Sciatic nerve (tissue), 2 donors: ENCODE measurements around the gene COG4. TPM values are rescaled to one million over a fixed set of nuclear protein-coding genes. Genes with fewer than 3 reads are reported as not detected.

Experiments
- ATAC-seq: fragments of 200-7000 bp; cut with Tn5 transposase; one replicate; pipeline ENCODE4 v1.9.1; 2020; ENCODE audit warnings: mild to moderate bottlenecking, moderate library complexity
- DNase-seq: peaks from one replicate; pipeline ENCODE4 v3.0.0-alpha.2; 2020; ENCODE audit warnings: low spot score
- intact Hi-C: fragments of 100-400 bp; cut with DNase I; formaldehyde crosslinking; loops from one replicate; pipeline ENCODE4 v1.14.2; 2022
- total RNA-seq: library from RNA; stranded (reverse); fragmentation: NEBNext Ultra II Directional; extraction: Animal tissue kit (Norgen Biotek cat#: 25700); gene quantifications from one replicate; pipeline ENCODE4 v1.2.1, GENCODE V29; 2021
- donor health status: DM: no; HTN: no; CAD: no.
- donor health status: DM: no; HTN: no; CAD: no.

Gene COG4
- total RNA-seq, 1 donor from 2014 or later = 51.0 TPM

- intact Hi-C loops = no loop called here
- ATAC-seq = no peak
- DNase-seq = no peak
Measured at GRCh38 chr16:70441406-70441990, 81.9 kb downstream of the COG4 start.

- ATAC-seq (no peak), DNase-seq (no peak)
- intact Hi-C loops = no loop called here
Measured at GRCh38 chr16:70440009-70440692, 83.2 kb downstream of the COG4 start.

GRCh38 chr16:70438969-70439862 lies 84.1 kb downstream of the COG4 start, which contains the start of gene ST3GAL2:
TSS of gene ST3GAL2 (minus strand) at chr16:70439100. CDS start at chr16:70398530, 40,570 bp downstream.
- ATAC-seq (peak; percentile 99), DNase-seq (peak; percentile 97)
- intact Hi-C loops = no loop called here

- peak; percentile 5 for ATAC-seq
- intact Hi-C loops = no loop called here
- peak; percentile 76 for DNase-seq
Measured at GRCh38 chr16:70438585-70438968, 84.8 kb downstream of the COG4 start.

- ATAC-seq (peak; percentile 10), DNase-seq (no peak)
- intact Hi-C loops = no loop called here
Measured at GRCh38 chr16:70437582-70438557, 85.5 kb downstream of the COG4 start.

GRCh38 chr16:70437017-70437581 lies 86.3 kb downstream of the COG4 start:
- DNase-seq (no peak), ATAC-seq (no peak)
- intact Hi-C loops = no loop called here

- no peak for DNase-seq
- intact Hi-C loops = no loop called here
- no peak for ATAC-seq
Measured at GRCh38 chr16:70434484-70435260, 88.7 kb downstream of the COG4 start.

- DNase-seq (no peak), ATAC-seq (peak; percentile 35)
- intact Hi-C loops = no loop called here
Measured at GRCh38 chr16:70433458-70434103, 89.8 kb downstream of the COG4 start.

GRCh38 chr16:70432723-70433457 lies 90.5 kb downstream of the COG4 start:
- intact Hi-C loops = no loop called here
- no peak for ATAC-seq
- DNase-seq = no peak

GRCh38 chr16:70432356-70432722 lies 91.0 kb downstream of the COG4 start:
- DNase-seq (no peak), ATAC-seq (no peak)
- intact Hi-C loops = no loop called here

- intact Hi-C loops = no loop called here
- DNase-seq = no peak
- ATAC-seq = no peak
Measured at GRCh38 chr16:70430667-70431536, 92.5 kb downstream of the COG4 start.

Other genes starting within 250 kb of the COG4 start
- gene AARS1, start 234.0 kb downstream of the COG4 start, total RNA-seq = 73.3 TPM
- gene DDX19B, start 224.4 kb downstream of the COG4 start, total RNA-seq = 22.1 TPM
- gene DDX19A, start 176.7 kb downstream of the COG4 start, total RNA-seq = 37.3 TPM
- 31.1 TPM for gene ST3GAL2, start 84.5 kb downstream of the COG4 start, total RNA-seq
- gene FCSK, start 69.0 kb downstream of the COG4 start, total RNA-seq = 19.7 TPM
- gene SF3B3, start 262 bp upstream of the COG4 start, total RNA-seq = 207 TPM
- gene IL34, start 123.0 kb upstream of the COG4 start, total RNA-seq = 64.0 TPM
- 75.9 TPM for gene MTSS2, start 162.5 kb upstream of the COG4 start, total RNA-seq